22Rv1 (cell line): ENCODE measurements around the gene RSF1.

ENCODE experiments used
- ZFX ChIP-seq: fragments of 450-650 bp; IDR thresholded peaks from 2 replicates; pipeline ENCODE4 v1.6.1; 2017; ENCODE audit warnings: antibody characterized with exemption, borderline replicate concordance
- TF ChIP-seq, protein P1 (sequence below): fragments of 450-650 bp; IDR thresholded peaks from 2 replicates; pipeline ENCODE4 v1.5.1; 2017; ENCODE audit warnings: mild to moderate bottlenecking

DNA sequence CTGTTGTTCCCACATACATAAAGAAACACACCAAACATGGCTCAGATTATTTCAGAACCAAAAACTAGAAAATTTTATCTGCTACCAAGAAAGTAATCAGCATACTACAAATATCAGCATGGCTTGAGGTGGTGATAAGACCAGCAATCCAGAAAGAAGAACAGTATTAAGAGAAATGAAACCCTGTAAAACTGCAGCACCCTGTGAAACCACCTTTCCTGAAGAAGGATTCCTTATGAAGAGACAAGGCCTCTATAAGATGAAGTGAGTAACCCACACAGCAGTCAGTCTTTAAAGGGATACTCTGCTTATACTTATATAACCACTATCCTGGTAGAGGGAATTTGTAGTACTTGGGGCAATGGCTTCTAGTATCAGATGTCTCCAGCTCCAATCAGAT is 49.9 kb downstream of the RSF1 start:
- TF ChIP-seq, protein P1, sequence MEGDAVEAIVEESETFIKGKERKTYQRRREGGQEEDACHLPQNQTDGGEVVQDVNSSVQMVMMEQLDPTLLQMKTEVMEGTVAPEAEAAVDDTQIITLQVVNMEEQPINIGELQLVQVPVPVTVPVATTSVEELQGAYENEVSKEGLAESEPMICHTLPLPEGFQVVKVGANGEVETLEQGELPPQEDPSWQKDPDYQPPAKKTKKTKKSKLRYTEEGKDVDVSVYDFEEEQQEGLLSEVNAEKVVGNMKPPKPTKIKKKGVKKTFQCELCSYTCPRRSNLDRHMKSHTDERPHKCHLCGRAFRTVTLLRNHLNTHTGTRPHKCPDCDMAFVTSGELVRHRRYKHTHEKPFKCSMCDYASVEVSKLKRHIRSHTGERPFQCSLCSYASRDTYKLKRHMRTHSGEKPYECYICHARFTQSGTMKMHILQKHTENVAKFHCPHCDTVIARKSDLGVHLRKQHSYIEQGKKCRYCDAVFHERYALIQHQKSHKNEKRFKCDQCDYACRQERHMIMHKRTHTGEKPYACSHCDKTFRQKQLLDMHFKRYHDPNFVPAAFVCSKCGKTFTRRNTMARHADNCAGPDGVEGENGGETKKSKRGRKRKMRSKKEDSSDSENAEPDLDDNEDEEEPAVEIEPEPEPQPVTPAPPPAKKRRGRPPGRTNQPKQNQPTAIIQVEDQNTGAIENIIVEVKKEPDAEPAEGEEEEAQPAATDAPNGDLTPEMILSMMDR = no peak
- TF ChIP-seq ZFX = no peak
